K562 (cell line): Measurements from ENCODE around the gene WDR46. TPM values are rescaled to one million over a fixed set of nuclear protein-coding genes. Genes with fewer than 3 reads are reported as not detected.
A peak's percentile ranks its signal among the peaks of the same experiment; 100 is the strongest.

ENCODE experiments used
- E2F3 ChIP-seq: fragments of 250-450 bp; sonication (Bioruptor Pico); IDR thresholded peaks from 2 replicates; pipeline ENCODE4 v1.4.0; 2020; ENCODE audit warnings: mild to moderate bottlenecking
- EZH2 ChIP-seq: IDR thresholded peaks from 2 replicates; pipeline ENCODE4 v1.6.1; 2012; ENCODE audit warnings: low read depth, mild to moderate bottlenecking, inconsistent platforms, low read length, borderline replicate concordance
- FOSL1 ChIP-seq: fragments of 200-800 bp; sonication (Bioruptor generic); conservative IDR thresholded peaks from 2 replicates; pipeline ENCODE4 v1.6.1; 2016; ENCODE audit warnings: missing genetic modification characterization, missing compliant biosample characterization
- GATAD2A ChIP-seq: fragments of 450-650 bp; IDR thresholded peaks from 2 replicates; pipeline ENCODE4 v1.6.1; 2017
- HNRNPK ChIP-seq: fragments of 200-400 bp; formaldehyde crosslinking; IDR thresholded peaks from one replicate; pipeline ENCODE4 v1.6.1; 2018; ENCODE audit warnings: mild to moderate bottlenecking, low read depth, low read length; ENCODE audit not compliant: poor library complexity, severe bottlenecking
- ILF3 ChIP-seq: fragments of 450-650 bp; IDR thresholded peaks from 2 replicates; pipeline ENCODE4 v1.6.1; 2018; ENCODE audit warnings: antibody characterized with exemption, mild to moderate bottlenecking, moderate library complexity, borderline replicate concordance
- KAT7 ChIP-seq: sonication (generic); formaldehyde crosslinking; IDR thresholded peaks from 2 replicates; pipeline ENCODE4 v1.8.0; 2022; ENCODE audit warnings: missing genetic modification reagents, mild to moderate bottlenecking, borderline replicate concordance
- LARP7 ChIP-seq: fragments of 450-650 bp; IDR thresholded peaks from 2 replicates; pipeline ENCODE4 v1.6.1; 2016
- PCBP2 ChIP-seq: fragments of 200-400 bp; formaldehyde crosslinking; IDR thresholded peaks from 2 replicates; pipeline ENCODE4 v1.6.1; 2018; ENCODE audit warnings: low read length, low read depth, mild to moderate bottlenecking, moderate library complexity; ENCODE audit not compliant: poor library complexity, severe bottlenecking
- PHTF2 ChIP-seq: fragments of 250-450 bp; sonication (Bioruptor Pico); IDR thresholded peaks from 2 replicates; pipeline ENCODE4 v1.5.0; 2021; ENCODE audit warnings: mild to moderate bottlenecking
- POLR2AphosphoS2 ChIP-seq: IDR thresholded peaks from 2 replicates; pipeline ENCODE4 v1.6.1; 2012; ENCODE audit warnings: low read length, improper control_type of control experiment
- PRPF4 ChIP-seq: fragments of 200-400 bp; formaldehyde crosslinking; IDR thresholded peaks from one replicate; pipeline ENCODE4 v1.6.1; 2017; ENCODE audit warnings: low read length, low read depth, mild to moderate bottlenecking; ENCODE audit not compliant: insufficient read depth, poor library complexity, severe bottlenecking
- PYGO2 ChIP-seq: fragments of 450-650 bp; IDR thresholded peaks from 2 replicates; pipeline ENCODE4 v1.6.1; 2016; ENCODE audit warnings: mild to moderate bottlenecking, missing genetic modification characterization, moderate library complexity, missing compliant biosample characterization
- RBBP5 ChIP-seq: fragments of 200-600 bp; sonication (generic); IDR thresholded peaks from 2 replicates; pipeline ENCODE4 v1.6.1; 2012; ENCODE audit warnings: borderline replicate concordance, mild to moderate bottlenecking, low read length, control low read depth, inconsistent platforms; ENCODE audit not compliant: insufficient read depth, poor library complexity, severe bottlenecking
- YY1 ChIP-seq, 3 experiments: IDR thresholded peaks; 2 replicates each; pipeline ENCODE4 v1.6.1; 2011; ENCODE audit warnings: low read length in 2 of 3, mild to moderate bottlenecking in 2 of 3, moderate library complexity in 2 of 3, borderline replicate concordance in 1 of 3, control low read depth in 1 of 3, low read depth in 1 of 3; ENCODE audit not compliant: insufficient read depth in 3 of 3, insufficient replicate concordance in 2 of 3, control insufficient read depth in 1 of 3, insufficient read length in 1 of 3; ENCODE audit errors: extremely low read depth in 1 of 3
- ZNF263 ChIP-seq: sonication (generic); formaldehyde crosslinking; IDR thresholded peaks from 2 replicates; pipeline ENCODE4 v1.8.0; 2022; ENCODE audit warnings: mild to moderate bottlenecking, missing genetic modification reagents, borderline replicate concordance
- ZNF717 ChIP-seq: fragments of 250-450 bp; sonication (Bioruptor Pico); IDR thresholded peaks from 2 replicates; pipeline ENCODE4 v1.5.0; 2021
- polyA plus RNA-seq, 8 experiments: library from polyadenylated mRNA; depleted of rRNA in 4 of 8; stranded (reverse) in 5 of 8; unstranded in 3 of 8; fragments of >200 nt; fragmentation: Nextera tagmentation in 2 of 8; fragmentation: Illumina TruSeq in 1 of 8; extraction: Ambion mirVana in 2 of 8; extraction: Trizol in 1 of 8; gene quantifications; 2 replicates each; pipeline versions ENCODE4 v1.2.1 to v1.2.3, GENCODE V29; 2011 to 2014; ENCODE audit warnings: inconsistent platforms in 1 of 8, missing spikeins in 1 of 8
- total RNA-seq, 7 experiments: library from RNA; depleted of rRNA in 6 of 7; stranded (reverse); fragments of >200 nt in 6 of 7; fragmentation: Illumina TruSeq in 2 of 7; extraction: Trizol in 2 of 7; gene quantifications; 2 replicates each; pipeline versions ENCODE4 v1.2.1 to v1.2.3, GENCODE V29; 2011 to 2021; ENCODE audit warnings: low replicate concordance in 1 of 7
- TF ChIP-seq, protein P1 (sequence below): sonication (generic); formaldehyde crosslinking; IDR thresholded peaks from 2 replicates; pipeline ENCODE4 v1.8.0; 2022; ENCODE audit warnings: mild to moderate bottlenecking, missing genetic modification reagents, borderline replicate concordance
- TF ChIP-seq, protein P2 (sequence below): sonication (generic); formaldehyde crosslinking; IDR thresholded peaks from 2 replicates; pipeline ENCODE4 v1.8.0; 2022; ENCODE audit warnings: missing genetic modification reagents, mild to moderate bottlenecking, moderate library complexity, borderline replicate concordance
- TF ChIP-seq, protein P3 (sequence below): fragments of 450-650 bp; IDR thresholded peaks from 2 replicates; pipeline ENCODE4 v1.7.0; 2016; ENCODE audit warnings: borderline replicate concordance

The WDR46 gene
- total and polyA plus RNA-seq, 9 of the 15 experiments (the other 6 are each of a cell fraction or from before 2014, with no cell fraction given) = 8.9 to 146 (median 93.1) TPM

DNA sequence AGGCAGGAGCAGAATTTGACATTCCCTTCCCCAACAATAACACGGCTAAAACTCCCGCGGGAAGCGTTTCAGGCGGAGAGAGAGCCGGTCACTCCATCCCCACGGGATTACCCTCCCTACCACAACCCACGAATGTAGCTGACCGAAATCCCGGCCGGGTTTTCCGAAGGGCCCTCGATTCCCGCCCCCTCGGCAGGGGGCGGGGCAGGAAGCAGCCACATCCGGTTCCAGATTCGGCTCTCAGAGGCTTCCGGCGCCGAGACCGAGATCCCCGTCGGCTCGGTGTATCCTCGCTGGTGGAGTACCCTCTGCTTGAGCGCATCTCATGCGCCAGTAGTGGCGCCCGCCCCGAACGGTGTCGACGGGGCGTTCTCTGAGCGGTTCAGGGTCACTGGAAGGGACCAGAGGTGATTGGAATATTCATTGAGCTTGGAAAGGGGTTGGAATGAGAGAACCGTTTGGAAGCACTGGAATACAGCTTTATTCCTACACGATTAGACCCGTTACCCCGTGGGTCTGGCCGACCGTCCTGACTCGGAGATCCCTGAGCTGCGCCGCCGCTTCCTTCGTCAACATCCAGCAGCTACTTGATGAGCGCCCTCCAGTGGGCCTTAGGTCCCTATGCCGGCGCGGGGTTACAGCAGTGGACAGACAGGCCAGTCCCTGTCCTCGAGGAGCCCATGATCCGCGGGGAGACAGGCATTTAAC is 10.4 kb upstream of the WDR46 start (continued):
- TF ChIP-seq YY1 (IDR thresholded peaks at IDR 0.05; ENCODE audit: borderline replicate concordance in 1 of 3, control insufficient read depth in 1 of 3, extremely low read depth in 1 of 3, insufficient read depth in 3 of 3, insufficient read length in 1 of 3, insufficient replicate concordance in 2 of 3, low read depth in 1 of 3, low read length in 2 of 3) (peak in 2 of 3 experiments; percentile 41 to 58), E2F3 (CRISPR knock-in tag) (no peak), RBBP5 (peak; percentile 62), PYGO2 (no peak), LARP7 (0 out of 2 replicates have a peak, but pooled peaks have one; percentile 14), ILF3 (peak; percentile 62; the same call in 1 of the 2 replicates), KAT7 (peak; percentile 78), FOSL1 (tag) (peak; percentile 54; the same call in 1 of the 2 replicates), EZH2 (no peak), ZNF263 (CRISPR knock-in tag) (peak; percentile 69), PCBP2 (no peak), HNRNPK (no peak), ZNF717 (CRISPR knock-in tag) (no peak), GATAD2A (peak; percentile 94), PRPF4 (no peak), POLR2AphosphoS2 (peak; percentile 98), PHTF2 (CRISPR knock-in tag) (peak; percentile 53; the same call in 1 of the 2 replicates)
- TF ChIP-seq, protein P1, sequence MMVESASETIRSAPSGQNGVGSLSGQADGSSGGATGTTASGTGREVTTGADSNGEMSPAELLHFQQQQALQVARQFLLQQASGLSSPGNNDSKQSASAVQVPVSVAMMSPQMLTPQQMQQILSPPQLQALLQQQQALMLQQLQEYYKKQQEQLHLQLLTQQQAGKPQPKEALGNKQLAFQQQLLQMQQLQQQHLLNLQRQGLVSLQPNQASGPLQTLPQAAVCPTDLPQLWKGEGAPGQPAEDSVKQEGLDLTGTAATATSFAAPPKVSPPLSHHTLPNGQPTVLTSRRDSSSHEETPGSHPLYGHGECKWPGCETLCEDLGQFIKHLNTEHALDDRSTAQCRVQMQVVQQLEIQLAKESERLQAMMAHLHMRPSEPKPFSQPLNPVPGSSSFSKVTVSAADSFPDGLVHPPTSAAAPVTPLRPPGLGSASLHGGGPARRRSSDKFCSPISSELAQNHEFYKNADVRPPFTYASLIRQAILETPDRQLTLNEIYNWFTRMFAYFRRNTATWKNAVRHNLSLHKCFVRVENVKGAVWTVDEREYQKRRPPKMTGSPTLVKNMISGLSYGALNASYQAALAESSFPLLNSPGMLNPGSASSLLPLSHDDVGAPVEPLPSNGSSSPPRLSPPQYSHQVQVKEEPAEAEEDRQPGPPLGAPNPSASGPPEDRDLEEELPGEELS (CRISPR knock-in tag) = no peak
- TF ChIP-seq, protein P2, sequence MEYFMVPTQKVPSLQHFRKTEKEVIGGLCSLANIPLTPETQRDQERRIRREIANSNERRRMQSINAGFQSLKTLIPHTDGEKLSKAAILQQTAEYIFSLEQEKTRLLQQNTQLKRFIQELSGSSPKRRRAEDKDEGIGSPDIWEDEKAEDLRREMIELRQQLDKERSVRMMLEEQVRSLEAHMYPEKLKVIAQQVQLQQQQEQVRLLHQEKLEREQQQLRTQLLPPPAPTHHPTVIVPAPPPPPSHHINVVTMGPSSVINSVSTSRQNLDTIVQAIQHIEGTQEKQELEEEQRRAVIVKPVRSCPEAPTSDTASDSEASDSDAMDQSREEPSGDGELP = peak; percentile 61; the same call in 1 of the 2 replicates
- TF ChIP-seq, protein P3, sequence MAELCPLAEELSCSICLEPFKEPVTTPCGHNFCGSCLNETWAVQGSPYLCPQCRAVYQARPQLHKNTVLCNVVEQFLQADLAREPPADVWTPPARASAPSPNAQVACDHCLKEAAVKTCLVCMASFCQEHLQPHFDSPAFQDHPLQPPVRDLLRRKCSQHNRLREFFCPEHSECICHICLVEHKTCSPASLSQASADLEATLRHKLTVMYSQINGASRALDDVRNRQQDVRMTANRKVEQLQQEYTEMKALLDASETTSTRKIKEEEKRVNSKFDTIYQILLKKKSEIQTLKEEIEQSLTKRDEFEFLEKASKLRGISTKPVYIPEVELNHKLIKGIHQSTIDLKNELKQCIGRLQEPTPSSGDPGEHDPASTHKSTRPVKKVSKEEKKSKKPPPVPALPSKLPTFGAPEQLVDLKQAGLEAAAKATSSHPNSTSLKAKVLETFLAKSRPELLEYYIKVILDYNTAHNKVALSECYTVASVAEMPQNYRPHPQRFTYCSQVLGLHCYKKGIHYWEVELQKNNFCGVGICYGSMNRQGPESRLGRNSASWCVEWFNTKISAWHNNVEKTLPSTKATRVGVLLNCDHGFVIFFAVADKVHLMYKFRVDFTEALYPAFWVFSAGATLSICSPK = 0 out of 2 replicates have a peak, but pooled peaks have one; percentile 9
